Activated T-cell treated with anti-CD3 and anti-CD28 coated beads, Interleukin-2, amount 50 U/mL, for 24 hours (primary cell): Measurements from ENCODE around the gene NTN1.

Source experiments
- DNase-seq: peaks from one replicate; pipeline ENCODE4 v3.0.0-alpha.2; 2020
- H3K27ac Mint-ChIP-seq: 2 replicates; pipeline ENCODE4 v1.8.0; 2020; ENCODE audit warnings: mild to moderate bottlenecking, mixed read lengths
- H3K27me3 Mint-ChIP-seq: 2 replicates; pipeline ENCODE4 v1.8.0; 2020; ENCODE audit warnings: mixed read lengths
- H3K36me3 Mint-ChIP-seq: 2 replicates; pipeline ENCODE4 v1.8.0; 2020; ENCODE audit warnings: low read depth, mixed read lengths
- H3K4me1 Mint-ChIP-seq: 2 replicates; pipeline ENCODE4 v1.8.0; 2020; ENCODE audit warnings: low read depth, mixed read lengths
- H3K4me3 Mint-ChIP-seq: 2 replicates; pipeline ENCODE4 v1.8.0; 2020; ENCODE audit warnings: mild to moderate bottlenecking, moderate library complexity, mixed read lengths
- H3K9me3 Mint-ChIP-seq: 2 replicates; pipeline ENCODE4 v1.8.0; 2020; ENCODE audit warnings: mixed read lengths

The NTN1 gene

GRCh38 chr17:9178319-9178718 lies 157.0 kb downstream of the NTN1 start:
- H3K9me3 Mint-ChIP-seq: peaks cover 3% of the 10 kb centered on the region

GRCh38 chr17:9179602-9180001 lies 158.3 kb downstream of the NTN1 start:
- DNase-seq: no peak
- H3K4me1 Mint-ChIP-seq: peaks cover 5% of the 10 kb centered on the region
- no peak overlapping the region for H3K4me3 Mint-ChIP-seq

More at GRCh38 chr17:9178319-9178718, 157.0 kb downstream of the NTN1 start:
- Mint-ChIP-seq H3K27me3 (no peaks in the 10 kb centered on the region), H3K36me3 (no peaks in the 10 kb centered on the region), H3K4me3 (no peak overlapping the region), H3K27ac (no peak overlapping the region), H3K4me1 (peaks cover 5% of the 10 kb centered on the region)
- DNase-seq: no peak

GRCh38 chr17:9181640-9182039 lies 160.3 kb downstream of the NTN1 start:
- Mint-ChIP-seq H3K27me3 (peaks cover 8% of the 10 kb centered on the region), H3K36me3 (no peaks in the 10 kb centered on the region)

More at GRCh38 chr17:9179602-9180001, 158.3 kb downstream of the NTN1 start:
- H3K36me3 Mint-ChIP-seq: no peaks in the 10 kb centered on the region
- peaks cover 6% of the 10 kb centered on the region for H3K27me3 Mint-ChIP-seq
- no peak overlapping the region for H3K27ac Mint-ChIP-seq
- peaks cover 2% of the 10 kb centered on the region for H3K9me3 Mint-ChIP-seq

GRCh38 chr17:9183306-9183705 lies 162.0 kb downstream of the NTN1 start:
- no peak for DNase-seq
- H3K4me1 Mint-ChIP-seq: no peaks in the 10 kb centered on the region
- no peak overlapping the region for H3K27ac Mint-ChIP-seq
- no peaks in the 10 kb centered on the region for H3K36me3 Mint-ChIP-seq
- no peak overlapping the region for H3K4me3 Mint-ChIP-seq
- peaks cover 14% of the 10 kb centered on the region for H3K27me3 Mint-ChIP-seq
- H3K9me3 Mint-ChIP-seq: no peaks in the 10 kb centered on the region

More at GRCh38 chr17:9181640-9182039, 160.3 kb downstream of the NTN1 start:
- Mint-ChIP-seq H3K4me1 (no peaks in the 10 kb centered on the region), H3K9me3 (no peaks in the 10 kb centered on the region), H3K27ac (no peak overlapping the region), H3K4me3 (no peak overlapping the region)
- no peak for DNase-seq

GRCh38 chr17:9185142-9185541 lies 163.8 kb downstream of the NTN1 start:
- Mint-ChIP-seq H3K4me1 (no peaks in the 10 kb centered on the region), H3K27ac (no peak overlapping the region), H3K36me3 (no peaks in the 10 kb centered on the region), H3K27me3 (peaks cover 14% of the 10 kb centered on the region), H3K4me3 (no peak overlapping the region), H3K9me3 (no peaks in the 10 kb centered on the region)
- DNase-seq: no peak

- Mint-ChIP-seq H3K9me3 (no peaks in the 10 kb centered on the region), H3K4me3 (no peak overlapping the region), H3K27ac (no peak overlapping the region), H3K4me1 (no peaks in the 10 kb centered on the region), H3K27me3 (peaks cover 14% of the 10 kb centered on the region), H3K36me3 (no peaks in the 10 kb centered on the region)
- DNase-seq: no peak
These were observed 164.5 kb downstream of the NTN1 start for GRCh38 chr17:9185688-9186284.

GRCh38 chr17:9187828-9188227 lies 166.5 kb downstream of the NTN1 start:
- Mint-ChIP-seq H3K9me3 (no peaks in the 10 kb centered on the region), H3K4me1 (no peaks in the 10 kb centered on the region), H3K36me3 (no peaks in the 10 kb centered on the region), H3K27me3 (peaks cover 14% of the 10 kb centered on the region), H3K4me3 (no peak overlapping the region), H3K27ac (no peak overlapping the region)
- DNase-seq: no peak

GRCh38 chr17:9188367-9188766 lies 167.1 kb downstream of the NTN1 start:
- Mint-ChIP-seq H3K36me3 (no peaks in the 10 kb centered on the region), H3K9me3 (no peaks in the 10 kb centered on the region), H3K27ac (no peak overlapping the region), H3K4me3 (no peak overlapping the region), H3K27me3 (peaks cover 14% of the 10 kb centered on the region), H3K4me1 (no peaks in the 10 kb centered on the region)
- DNase-seq: no peak

- H3K27ac Mint-ChIP-seq: no peak overlapping the region
- DNase-seq: no peak
- H3K9me3 Mint-ChIP-seq: no peaks in the 10 kb centered on the region
- H3K27me3 Mint-ChIP-seq: peaks cover 11% of the 10 kb centered on the region
- no peaks in the 10 kb centered on the region for H3K4me1 Mint-ChIP-seq
- H3K36me3 Mint-ChIP-seq: no peaks in the 10 kb centered on the region
- no peak overlapping the region for H3K4me3 Mint-ChIP-seq
These were observed 168.6 kb downstream of the NTN1 start for GRCh38 chr17:9189870-9190269.

- H3K27ac Mint-ChIP-seq: no peak overlapping the region
- H3K9me3 Mint-ChIP-seq: no peaks in the 10 kb centered on the region
- no peak overlapping the region for H3K4me3 Mint-ChIP-seq
- no peaks in the 10 kb centered on the region for H3K4me1 Mint-ChIP-seq
- DNase-seq: no peak
- H3K27me3 Mint-ChIP-seq: peaks cover 7% of the 10 kb centered on the region
- H3K36me3 Mint-ChIP-seq: no peaks in the 10 kb centered on the region
These were observed 170.7 kb downstream of the NTN1 start for GRCh38 chr17:9192010-9192409.

GRCh38 chr17:9195411-9195810 lies 174.1 kb downstream of the NTN1 start:
- no peaks in the 10 kb centered on the region for H3K36me3 Mint-ChIP-seq
- H3K9me3 Mint-ChIP-seq: no peaks in the 10 kb centered on the region
- H3K4me3 Mint-ChIP-seq: no peak overlapping the region
- H3K27me3 Mint-ChIP-seq: peaks cover 8% of the 10 kb centered on the region
- no peaks in the 10 kb centered on the region for H3K4me1 Mint-ChIP-seq
- no peak for DNase-seq
- no peak overlapping the region for H3K27ac Mint-ChIP-seq

GRCh38 chr17:9195961-9196670 lies 174.8 kb downstream of the NTN1 start:
- Mint-ChIP-seq H3K4me3 (no peak overlapping the region), H3K36me3 (no peaks in the 10 kb centered on the region), H3K9me3 (no peaks in the 10 kb centered on the region), H3K4me1 (no peaks in the 10 kb centered on the region), H3K27ac (no peak overlapping the region), H3K27me3 (peaks cover 10% of the 10 kb centered on the region)
- DNase-seq: no peak

GRCh38 chr17:9199571-9200551 lies 178.6 kb downstream of the NTN1 start:
- Mint-ChIP-seq H3K36me3 (no peaks in the 10 kb centered on the region), H3K27ac (no peak overlapping the region), H3K4me1 (no peaks in the 10 kb centered on the region), H3K4me3 (no peak overlapping the region), H3K27me3 (peaks cover 15% of the 10 kb centered on the region), H3K9me3 (no peaks in the 10 kb centered on the region)
- DNase-seq: no peak

- Mint-ChIP-seq H3K27me3 (peaks cover 19% of the 10 kb centered on the region), H3K36me3 (no peaks in the 10 kb centered on the region), H3K9me3 (no peaks in the 10 kb centered on the region), H3K27ac (no peak overlapping the region), H3K4me3 (no peak overlapping the region), H3K4me1 (no peaks in the 10 kb centered on the region)
- no peak for DNase-seq
These were observed 179.5 kb downstream of the NTN1 start for GRCh38 chr17:9200699-9201359.
